NCI-H82 treated with DMSO at 0.1 percent for 48 hours (cell line): ENCODE results near the gene PRSS21.

Source experiments
- DNase-seq: peaks from one replicate; lab custom pipeline; 2025; ENCODE audit not compliant: unreplicated experiment; lab: John Stamatoyannopoulos, UW

The PRSS21 gene

DNA sequence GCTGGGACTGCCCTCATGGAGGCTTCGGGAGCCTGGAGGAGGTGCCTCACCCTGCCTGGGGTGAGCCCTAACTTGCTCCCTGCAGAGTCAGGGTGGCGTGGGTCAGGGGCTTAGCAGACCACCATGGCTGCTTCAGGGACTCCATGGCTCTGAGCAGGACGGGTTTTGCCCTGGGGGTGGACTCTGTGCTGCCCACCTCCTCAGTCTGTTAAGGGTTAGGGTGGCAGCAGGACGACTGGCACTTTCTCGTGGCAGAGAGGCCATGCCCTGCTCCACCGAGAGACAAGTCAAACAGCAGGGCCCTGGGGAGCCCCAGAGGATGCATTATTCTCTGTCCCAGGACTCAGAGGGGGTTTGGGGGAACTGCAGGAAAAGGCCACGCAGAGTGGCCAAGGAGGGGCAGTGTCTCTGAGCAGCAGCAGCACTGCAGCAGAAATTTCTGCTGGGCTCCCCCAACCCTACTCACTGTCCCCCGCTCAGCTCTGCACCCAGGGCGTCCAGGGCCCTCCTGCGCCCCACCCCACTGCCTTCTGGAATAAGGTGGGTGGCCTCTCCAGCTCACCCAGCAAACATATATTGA lies 42.7 kb downstream of the PRSS21 start:
- DNase-seq: no peak

GRCh38 chr16:2860826-2861567 lies 44.0 kb downstream of the PRSS21 start:
- DNase-seq: no peak

DNA sequence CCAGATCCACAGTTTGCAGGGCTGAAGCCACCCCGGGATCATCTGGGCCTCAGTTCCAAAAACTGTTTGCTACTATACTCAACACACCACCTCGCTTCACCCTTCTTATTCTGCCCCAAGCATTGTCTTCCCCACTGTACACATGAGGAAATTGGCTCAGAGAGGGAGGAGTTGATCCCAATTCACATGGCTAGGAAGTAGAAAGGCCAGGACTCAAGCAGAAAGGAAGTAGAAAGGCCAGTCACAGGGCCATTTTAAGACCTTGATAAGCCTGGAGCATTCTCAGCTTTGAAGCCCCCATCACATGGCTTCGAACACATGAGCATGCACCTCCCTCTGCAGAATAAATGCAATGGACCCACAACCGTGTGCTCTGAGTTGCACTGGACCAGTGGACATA lies 48.6 kb downstream of the PRSS21 start:
- DNase-seq: no peak

GRCh38 chr16:2866431-2866830 lies 49.4 kb downstream of the PRSS21 start:
- DNase-seq: no peak

DNA sequence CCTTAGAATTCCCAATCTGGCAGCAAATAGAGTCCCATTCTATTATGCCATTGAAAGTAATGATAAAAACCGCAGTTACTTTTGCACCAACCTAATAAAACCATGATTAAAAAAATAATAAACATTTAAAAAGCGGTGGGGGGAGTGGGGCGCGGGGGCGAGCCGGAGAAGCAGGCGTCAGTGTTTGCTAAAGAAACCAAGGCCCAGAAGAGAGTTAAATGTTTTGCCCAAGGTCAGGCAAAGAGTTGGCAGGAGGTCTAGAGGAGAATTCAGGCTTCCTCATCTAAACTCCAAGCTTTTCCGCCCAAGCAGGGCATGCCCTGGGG lies 50.6 kb downstream of the PRSS21 start:
- DNase-seq: no peak

- peak; percentile 76 for DNase-seq
Measured at GRCh38 chr16:2867987-2868789, 51.2 kb downstream of the PRSS21 start.
